Spinal cord (tissue), 10 donors: ENCODE results near the gene SYT17. TPM values are rescaled to one million over a fixed set of nuclear protein-coding genes. Genes with fewer than 3 reads are reported as not detected.

Source experiments
- DNase-seq, 6 donors: peaks; one replicate each; pipeline versions ENCODE4 v3.0.0 to v3.0.0-alpha.2; 2013 to 2015; ENCODE audit warnings: low spot score in 6 of 6, low read depth in 4 of 6
- H3K27ac ChIP-seq: one replicate; pipeline ENCODE4 v1.5.1; 2013; ENCODE audit warnings: low read depth, low read length, control low read depth
- H3K27me3 ChIP-seq: one replicate; pipeline ENCODE4 v1.6.1; 2013; ENCODE audit warnings: low read length; ENCODE audit not compliant: control insufficient read depth, insufficient read depth
- H3K36me3 ChIP-seq: one replicate; pipeline ENCODE4 v1.6.1; 2013; ENCODE audit warnings: low read length; ENCODE audit not compliant: control insufficient read depth, insufficient read depth
- H3K4me1 ChIP-seq: one replicate; pipeline ENCODE4 v1.6.1; 2013; ENCODE audit warnings: low read length; ENCODE audit not compliant: control insufficient read depth, insufficient read depth
- H3K4me3 ChIP-seq: one replicate; pipeline ENCODE4 v1.5.1; 2013; ENCODE audit warnings: low read depth, low read length, control low read depth
- H3K9me3 ChIP-seq: one replicate; pipeline ENCODE4 v1.6.1; 2013; ENCODE audit warnings: low read length; ENCODE audit not compliant: control insufficient read depth, insufficient read depth
- WGBS: methylation state at CpG from one replicate; pipeline ENCODE4 v1.1.5; 2013; ENCODE audit warnings: missing lambda C conversion rate; ENCODE audit not compliant: insufficient coverage; 5-methylcytosine and 5-hydroxymethylcytosine counted together
- polyA plus RNA-seq, 2 donors: library from polyadenylated mRNA; unstranded; fragments of 120-200 nt; gene quantifications; one replicate each; pipeline ENCODE4 v1.2.1, GENCODE V29; 2013; ENCODE audit not compliant: insufficient read length in 2 of 2
- total RNA-seq, 2 donors: library from RNA; depleted of rRNA in 1 of 2; stranded (reverse); fragments of 120-200 nt in 1 of 2; fragments of >200 nt in 1 of 2; gene quantifications; one replicate each; pipeline versions ENCODE4 v1.2.3 to v1.2.4, GENCODE V29; 2013 to 2014
- donor health status: healthy.

The SYT17 gene
- total and polyA plus RNA-seq, 4 donors: 11.3 to 46.1 (median 24.3) TPM

GRCh38 chr16:19170043-19170655, 2.1 kb downstream of the SYT17 start:
- H3K4me3 ChIP-seq: no peak overlapping the region
- WGBS: 83% methylated on average over 1 of the region's 7 CpGs
- DNase-seq: peak in 1 of 6 donors; percentile 45
- peaks cover 5% of the 10 kb centered on the region for H3K36me3 ChIP-seq
- H3K9me3 ChIP-seq: no peaks in the 10 kb centered on the region
- H3K4me1 ChIP-seq: peaks cover 23% of the 10 kb centered on the region
- H3K27ac ChIP-seq: no peak overlapping the region
- H3K27me3 ChIP-seq: peaks cover 3% of the 10 kb centered on the region

GRCh38 chr16:19172098-19172780, 4.2 kb downstream of the SYT17 start:
- WGBS: 93% methylated on average over 3 of the region's 12 CpGs
- Histone ChIP-seq H3K27me3 (peaks cover 3% of the 10 kb centered on the region), H3K4me3 (no peak overlapping the region), H3K4me1 (peaks cover 23% of the 10 kb centered on the region), H3K36me3 (peaks cover 5% of the 10 kb centered on the region), H3K9me3 (no peaks in the 10 kb centered on the region), H3K27ac (no peak overlapping the region)
- DNase-seq: no peak

GRCh38 chr16:19173059-19173458, 5.0 kb downstream of the SYT17 start:
- peaks cover 3% of the 10 kb centered on the region for H3K27me3 ChIP-seq
- H3K4me3 ChIP-seq: no peak overlapping the region
- no peaks in the 10 kb centered on the region for H3K9me3 ChIP-seq
- no peak overlapping the region for H3K27ac ChIP-seq
- DNase-seq: no peak
- H3K36me3 ChIP-seq: peaks cover 5% of the 10 kb centered on the region
- 100% methylated on average over 2 of the region's 8 CpGs for WGBS
- H3K4me1 ChIP-seq: peaks cover 18% of the 10 kb centered on the region

GRCh38 chr16:19173649-19174383, 5.8 kb downstream of the SYT17 start:
- no peak overlapping the region for H3K27ac ChIP-seq
- no peaks in the 10 kb centered on the region for H3K27me3 ChIP-seq
- H3K36me3 ChIP-seq: peaks cover 5% of the 10 kb centered on the region
- H3K4me1 ChIP-seq: peaks cover 12% of the 10 kb centered on the region
- WGBS: 94% methylated on average over 27 of the region's 27 CpGs
- no peak for DNase-seq
- H3K9me3 ChIP-seq: no peaks in the 10 kb centered on the region
- no peak overlapping the region for H3K4me3 ChIP-seq

- Histone ChIP-seq H3K27ac (no peak overlapping the region), H3K9me3 (no peaks in the 10 kb centered on the region), H3K4me1 (peaks cover 5% of the 10 kb centered on the region), H3K27me3 (no peaks in the 10 kb centered on the region), H3K4me3 (no peak overlapping the region), H3K36me3 (peaks cover 5% of the 10 kb centered on the region)
- WGBS: 100% methylated on average over 2 of the region's 3 CpGs
- no peak for DNase-seq
These were observed 6.4 kb downstream of the SYT17 start for GRCh38 chr16:19174478-19174877.

GRCh38 chr16:19175492-19176262, 7.6 kb downstream of the SYT17 start:
- H3K27ac ChIP-seq: no peak overlapping the region
- 90% methylated on average over 8 of the region's 9 CpGs for WGBS
- DNase-seq: no peak
- H3K27me3 ChIP-seq: no peaks in the 10 kb centered on the region
- no peaks in the 10 kb centered on the region for H3K4me1 ChIP-seq
- H3K36me3 ChIP-seq: peaks cover 10% of the 10 kb centered on the region
- H3K9me3 ChIP-seq: no peaks in the 10 kb centered on the region
- no peak overlapping the region for H3K4me3 ChIP-seq

GRCh38 chr16:19177111-19177739, 9.2 kb downstream of the SYT17 start:
- peaks cover 10% of the 10 kb centered on the region for H3K36me3 ChIP-seq
- H3K9me3 ChIP-seq: no peaks in the 10 kb centered on the region
- H3K4me3 ChIP-seq: no peak overlapping the region
- H3K27me3 ChIP-seq: no peaks in the 10 kb centered on the region
- no peak overlapping the region for H3K27ac ChIP-seq
- H3K4me1 ChIP-seq: no peaks in the 10 kb centered on the region
- WGBS: 80% methylated on average over 4 of the region's 5 CpGs
- no peak for DNase-seq

GRCh38 chr16:19179546-19180490, 11.8 kb downstream of the SYT17 start:
- H3K27ac ChIP-seq: no peak overlapping the region
- no peaks in the 10 kb centered on the region for H3K4me1 ChIP-seq
- no peaks in the 10 kb centered on the region for H3K9me3 ChIP-seq
- 94% methylated on average over 12 of the region's 27 CpGs for WGBS
- no peaks in the 10 kb centered on the region for H3K27me3 ChIP-seq
- H3K4me3 ChIP-seq: no peak overlapping the region
- H3K36me3 ChIP-seq: peaks cover 19% of the 10 kb centered on the region
- peak in 2 of 6 donors; percentile 27 to 53 for DNase-seq
